Tibial nerve (tissue), 4 donors: ENCODE data around the gene CAMK2D. TPM values are rescaled to one million over a fixed set of nuclear protein-coding genes. Genes with fewer than 3 reads are reported as not detected.
A peak's percentile ranks its signal among the peaks of the same experiment; 100 is the strongest.

ENCODE experiments used
- DNase-seq, 2 donors: peaks; one replicate each; pipeline ENCODE4 v3.0.0-alpha.2; 2019; ENCODE audit warnings: low spot score in 2 of 2
- H3K27ac ChIP-seq, 4 donors: fragments of 200-600 bp; sonication (generic) in 3 of 4; one replicate each; pipeline ENCODE4 v1.5.1; 2017 to 2019; ENCODE audit warnings: mild to moderate bottlenecking in 1 of 4
- H3K27me3 ChIP-seq, 2 donors: fragments of 200-600 bp; sonication (generic) in 1 of 2; one replicate each; pipeline versions ENCODE4 v1.5.1 to v1.6.0; 2017 to 2019
- H3K36me3 ChIP-seq, 3 donors: fragments of 200-600 bp; sonication (generic); one replicate each; pipeline ENCODE4 v1.5.1; 2018 to 2019
- H3K4me1 ChIP-seq, 4 donors: fragments of 200-600 bp; sonication (generic) in 3 of 4; one replicate each; pipeline ENCODE4 v1.5.1; 2017 to 2019
- H3K4me3 ChIP-seq, 4 donors: fragments of 200-600 bp; sonication (generic) in 3 of 4; one replicate each; pipeline ENCODE4 v1.5.1; 2017 to 2019; ENCODE audit warnings: mild to moderate bottlenecking in 1 of 4, moderate library complexity in 1 of 4
- H3K9me3 ChIP-seq, 4 donors: fragments of 200-600 bp; sonication (generic) in 3 of 4; one replicate each; pipeline ENCODE4 v1.5.1; 2017 to 2019
- CTCF ChIP-seq, 5 experiments: fragments of 200-600 bp in 3 of 5; fragments of 450-650 bp in 2 of 5; sonication (generic) in 3 of 5; IDR thresholded peaks; one replicate each; pipeline ENCODE4 v1.5.1; 2016 to 2019; ENCODE audit warnings: antibody characterized with exemption in 5 of 5, mild to moderate bottlenecking in 3 of 5, moderate library complexity in 2 of 5
- EP300 ChIP-seq, 2 donors: sonication (generic); formaldehyde crosslinking; IDR thresholded peaks; one replicate each; pipeline ENCODE4 v1.6.1; 2017; ENCODE audit warnings: antibody characterized with exemption in 2 of 2, mild to moderate bottlenecking in 1 of 2
- POLR2A ChIP-seq, 2 donors: fragments of 450-650 bp; IDR thresholded peaks; one replicate each; pipeline ENCODE4 v1.6.1; 2017; ENCODE audit warnings: antibody characterized with exemption in 2 of 2, mild to moderate bottlenecking in 2 of 2, moderate library complexity in 2 of 2
- WGBS, 2 donors: methylation state at CpG; one replicate each; pipeline ENCODE4 v1.1.5; 2018; 5-methylcytosine and 5-hydroxymethylcytosine counted together
- total RNA-seq, 4 donors: library from RNA; depleted of rRNA; stranded (reverse); fragments of >200 nt; gene quantifications; one replicate each; pipeline ENCODE4 v1.1.0, GENCODE V29; 2016

CAMK2D gene
- total RNA-seq, 4 donors from 2014 or later, result 30.3 to 58.5 (median 34.6) TPM

GRCh38 chr4:113644398-113644797 lies 117.1 kb downstream of the CAMK2D start:
- Histone ChIP-seq H3K9me3 (no peaks in the 10 kb centered on the region), H3K4me3 (no peak overlapping the region), H3K36me3 (no peaks in the 10 kb centered on the region), H3K27ac (no peak overlapping the region), H3K4me1 (peaks cover 0 to 42% (median 25%) of the 10 kb centered on the region in 4 donors), H3K27me3 (no peaks in the 10 kb centered on the region)
- TF ChIP-seq EP300 (IDR thresholded peaks at IDR 0.05) (no peak), POLR2A (IDR thresholded peaks at IDR 0.05) (no peak), CTCF (IDR thresholded peaks at IDR 0.05) (no peak)
- 83 to 93% methylated on average over 1 of the region's 1 CpG for WGBS, 2 donors
- no peak for DNase-seq

- no peak for DNase-seq
- H3K9me3 ChIP-seq, result no peaks in the 10 kb centered on the region
- H3K4me1 ChIP-seq, result peaks cover 0 to 50% (median 31%) of the 10 kb centered on the region in 4 donors
- WGBS, 2 donors, result 65 to 77% methylated on average over 4 of the region's 4 CpGs
- no peaks in the 10 kb centered on the region for H3K27me3 ChIP-seq
- TF ChIP-seq CTCF (IDR thresholded peaks at IDR 0.05) (no peak), EP300 (IDR thresholded peaks at IDR 0.05) (no peak), POLR2A (IDR thresholded peaks at IDR 0.05) (no peak)
- H3K4me3 ChIP-seq, result no peak overlapping the region
- no peaks in the 10 kb centered on the region for H3K36me3 ChIP-seq
- no peak overlapping the region for H3K27ac ChIP-seq
Measured at GRCh38 chr4:113643505-113643904, 118.0 kb downstream of the CAMK2D start.

GRCh38 chr4:113641025-113641431 lies 120.5 kb downstream of the CAMK2D start:
- H3K4me1 ChIP-seq, result peaks cover 0 to 68% (median 43%) of the 10 kb centered on the region in 4 donors
- no peak for TF ChIP-seq EP300 (IDR thresholded peaks at IDR 0.05)
- no peak for TF ChIP-seq CTCF (IDR thresholded peaks at IDR 0.05)
- TF ChIP-seq POLR2A (IDR thresholded peaks at IDR 0.05), result no peak
- DNase-seq, result no peak
- no peaks in the 10 kb centered on the region for H3K27me3 ChIP-seq
- 66 to 75% methylated on average over 1 of the region's 1 CpG for WGBS, 2 donors
- H3K4me3 ChIP-seq, result no peak overlapping the region
- no peak overlapping the region for H3K27ac ChIP-seq
- H3K9me3 ChIP-seq, result no peaks in the 10 kb centered on the region
- no peaks in the 10 kb centered on the region for H3K36me3 ChIP-seq

GRCh38 chr4:113639326-113639725 lies 122.2 kb downstream of the CAMK2D start:
- Histone ChIP-seq H3K4me1 (peaks cover 0 to 75% (median 48%) of the 10 kb centered on the region in 4 donors), H3K27me3 (no peaks in the 10 kb centered on the region), H3K36me3 (no peaks in the 10 kb centered on the region), H3K27ac (peak overlapping the region in 2 of 4 donors; percentile 14 to 20), H3K9me3 (no peaks in the 10 kb centered on the region), H3K4me3 (no peak overlapping the region)
- TF ChIP-seq EP300 (IDR thresholded peaks at IDR 0.05) (no peak), CTCF (IDR thresholded peaks at IDR 0.05) (no peak), POLR2A (IDR thresholded peaks at IDR 0.05) (no peak)
- DNase-seq, result no peak
- 52 to 53% methylated on average over 2 of the region's 2 CpGs for WGBS, 2 donors

GRCh38 chr4:113638562-113638832 lies 123.0 kb downstream of the CAMK2D start:
- no peak for TF ChIP-seq EP300 (IDR thresholded peaks at IDR 0.05)
- no peak for TF ChIP-seq POLR2A (IDR thresholded peaks at IDR 0.05)
- TF ChIP-seq CTCF (IDR thresholded peaks at IDR 0.05), result no peak
- DNase-seq, result no peak
- peaks cover 0 to 73% (median 49%) of the 10 kb centered on the region in 4 donors for H3K4me1 ChIP-seq
- no peak overlapping the region for H3K4me3 ChIP-seq
- no peaks in the 10 kb centered on the region for H3K36me3 ChIP-seq
- no peak overlapping the region for H3K27ac ChIP-seq
- WGBS, 2 donors, result 79 to 94% methylated on average over 3 of the region's 3 CpGs
- no peaks in the 10 kb centered on the region for H3K9me3 ChIP-seq
- H3K27me3 ChIP-seq, result no peaks in the 10 kb centered on the region
